GM12878 (cell line): ENCODE data around the gene MGARP. TPM values are rescaled to one million over a fixed set of nuclear protein-coding genes. Genes with fewer than 3 reads are reported as not detected.

Source experiments
- ATAC-seq: fragments of 200-7000 bp; cut with Tn5 transposase; 3 replicates; pipeline ENCODE4 v1.9.1; 2020; ENCODE audit warnings: mild to moderate bottlenecking, moderate library complexity
- BruUV-seq: library from RNA; stranded (reverse); fragments of 400-500 nt; replicated peaks from 2 replicates; lab custom pipeline; 2021; lab: Mats Ljungman, UMichigan
- CTCF ChIA-PET: fragments of 300-600 bp; sonication (Branson Sonifier 250); formaldehyde crosslinking; extraction: SDS; loops from one replicate; lab custom pipeline; 2021; ENCODE audit warnings: inconsistent platforms; lab: Yijun Ruan, JAX
- POLR2A ChIA-PET: fragments of 350-600 bp; formaldehyde crosslinking; extraction: SDS; loops from one replicate; lab custom pipeline; 2021; ENCODE audit warnings: inconsistent platforms; lab: Charles Lee
- RAD21 ChIA-PET: fragments of 300-600 bp; sonication (Branson Sonifier 250); formaldehyde crosslinking; loops from one replicate; lab custom pipeline; 2023; ENCODE audit warnings: antibody characterized with exemption; ENCODE audit not compliant: unreplicated experiment; lab: Charles Lee
- SMC1A ChIA-PET: fragments of 300-600 bp; sonication (Branson Sonifier 250); formaldehyde crosslinking; loops from one replicate; lab custom pipeline; 2023; ENCODE audit not compliant: unreplicated experiment, uncharacterized antibody; lab: Charles Lee
- DNase-seq: peaks from one replicate; pipeline ENCODE4 v3.0.0-alpha.2; 2011; ENCODE audit warnings: low read depth, low spot score
- FAIRE-seq: peaks from 3 replicates; lab custom pipeline; 2011; peaks lifted over from hg19 to GRCh38; lab: Jason Lieb, UNC
- H2AFZ ChIP-seq: 2 replicates; pipeline ENCODE4 v1.6.0; 2011; ENCODE audit warnings: low read depth, low read length, control low read depth; ENCODE audit not compliant: control insufficient read depth
- H3K27ac ChIP-seq: 2 replicates; pipeline ENCODE4 v1.5.1; 2011; ENCODE audit warnings: control low read depth; ENCODE audit not compliant: control insufficient read depth, insufficient read depth
- H3K27me3 ChIP-seq, 2 experiments: replicated peaks in 1 of 2; 2 replicates each; pipeline versions ENCODE4 v1.6.0 to v1.6.1; 2011; ENCODE audit warnings: low read length in 1 of 2; ENCODE audit not compliant: control insufficient read depth in 2 of 2, insufficient read depth in 2 of 2
- H3K36me3 ChIP-seq, 2 experiments: 2 replicates each; pipeline ENCODE4 v1.5.1; 2011; ENCODE audit warnings: low read length in 1 of 2; ENCODE audit not compliant: control insufficient read depth in 2 of 2, insufficient read depth in 2 of 2
- H3K4me1 ChIP-seq: 2 replicates; pipeline ENCODE4 v1.6.1; 2011; ENCODE audit warnings: mild to moderate bottlenecking, low read length, moderate library complexity, mixed read lengths; ENCODE audit not compliant: control insufficient read depth, insufficient read depth
- H3K4me2 ChIP-seq: 2 replicates; pipeline ENCODE4 v1.6.0; 2011; ENCODE audit warnings: control low read depth; ENCODE audit not compliant: control insufficient read depth, insufficient read depth
- H3K4me3 ChIP-seq: fragments of 200-600 bp; sonication (generic); 2 replicates; pipeline ENCODE4 v1.5.1; 2016
- H3K79me2 ChIP-seq: 2 replicates; pipeline ENCODE4 v1.6.0; 2011; ENCODE audit warnings: low read length; ENCODE audit not compliant: control insufficient read depth, insufficient read depth
- H3K9ac ChIP-seq: 2 replicates; pipeline ENCODE4 v1.8.0; 2011; ENCODE audit warnings: low read length, control low read depth, mixed read lengths; ENCODE audit not compliant: control insufficient read depth, insufficient read depth
- H3K9me3 ChIP-seq: replicated peaks from 3 replicates; pipeline ENCODE4 v1.5.1; 2011; ENCODE audit warnings: mild to moderate bottlenecking, low read length; ENCODE audit not compliant: control insufficient read depth, insufficient read depth
- H4K20me1 ChIP-seq: 2 replicates; pipeline ENCODE4 v1.6.0; 2011; ENCODE audit not compliant: control insufficient read depth, insufficient read depth
- ETV6 ChIP-seq, 2 experiments: fragments of 450-650 bp in 1 of 2; IDR thresholded peaks in 1 of 2; conservative IDR thresholded peaks in 1 of 2; 2 replicates each; pipeline ENCODE4 v1.6.1; 2014; ENCODE audit warnings: antibody characterized with exemption in 1 of 2, borderline replicate concordance in 1 of 2, low read depth in 1 of 2, mild to moderate bottlenecking in 1 of 2, moderate library complexity in 1 of 2
- HCFC1 ChIP-seq: fragments of 150-350 bp; IDR thresholded peaks from 2 replicates; pipeline ENCODE4 v1.6.1; 2014; ENCODE audit warnings: low read length
- NFYA ChIP-seq: IDR thresholded peaks from 2 replicates; pipeline ENCODE4 v1.6.1; 2011; ENCODE audit warnings: low read depth, mild to moderate bottlenecking, low read length, improper control_type of control experiment, borderline replicate concordance
- ZNF622 ChIP-seq: fragments of 450-650 bp; IDR thresholded peaks from 2 replicates; pipeline ENCODE4 v1.6.1; 2017; ENCODE audit warnings: mild to moderate bottlenecking, inconsistent platforms
- WGBS: methylation state at CpG from one replicate; pipeline ENCODE4 v1.1.6; 2016; ENCODE audit warnings: low lambda C conversion rate; ENCODE audit not compliant: insufficient replicate concordance, insufficient coverage; ENCODE audit errors: missing lambda C conversion rate; 5-methylcytosine and 5-hydroxymethylcytosine counted together
- in situ Hi-C: fragments of 300-500 bp; cut with MboI; formaldehyde crosslinking; loops from 9 replicates; pipeline ENCODE4 v1.14.3; 2018; ENCODE audit warnings: mixed read lengths
- intact Hi-C: fragments of 100-400 bp; cut with micrococcal nuclease; formaldehyde crosslinking; loops from one replicate; pipeline ENCODE4 v1.14.2; 2022; ENCODE audit not compliant: unreplicated experiment
- polyA plus RNA-seq, 11 experiments: library from polyadenylated mRNA; depleted of rRNA in 4 of 11; unstranded in 6 of 11; stranded (reverse) in 5 of 11; fragments of >200 nt; fragmentation: Nextera tagmentation in 4 of 11; fragmentation: Illumina TruSeq in 1 of 11; extraction: Ambion mirVana in 4 of 11; extraction: Trizol in 1 of 11; gene quantifications; 1 replicate in 1 of 11; 2 replicates in 10 of 11; pipeline versions ENCODE4 v1.2.1 to v1.2.3, GENCODE V29; 2011 to 2016; ENCODE audit warnings: inconsistent platforms in 2 of 11, missing spikeins in 2 of 11, low read depth in 1 of 11
- total RNA-seq, 4 experiments: library from RNA; depleted of rRNA in 3 of 4; stranded (reverse); fragments of >200 nt in 3 of 4; fragmentation: Illumina TruSeq in 1 of 4; extraction: Trizol in 1 of 4; gene quantifications; 2 replicates each; pipeline versions ENCODE4 v1.2.1 to v1.2.3, GENCODE V29; 2013 to 2021
- TF ChIP-seq, protein P1 (sequence below): IDR thresholded peaks from 2 replicates; pipeline ENCODE4 v1.6.1; 2012; ENCODE audit warnings: mild to moderate bottlenecking, low read depth, low read length

Gene MGARP
- total and polyA plus RNA-seq, 10 of the 15 experiments (the other 5 are each of a cell fraction or from before 2014, with no cell fraction given), result 0.04 to 0.23 (median 0.08) TPM; not detected in 7

DNA sequence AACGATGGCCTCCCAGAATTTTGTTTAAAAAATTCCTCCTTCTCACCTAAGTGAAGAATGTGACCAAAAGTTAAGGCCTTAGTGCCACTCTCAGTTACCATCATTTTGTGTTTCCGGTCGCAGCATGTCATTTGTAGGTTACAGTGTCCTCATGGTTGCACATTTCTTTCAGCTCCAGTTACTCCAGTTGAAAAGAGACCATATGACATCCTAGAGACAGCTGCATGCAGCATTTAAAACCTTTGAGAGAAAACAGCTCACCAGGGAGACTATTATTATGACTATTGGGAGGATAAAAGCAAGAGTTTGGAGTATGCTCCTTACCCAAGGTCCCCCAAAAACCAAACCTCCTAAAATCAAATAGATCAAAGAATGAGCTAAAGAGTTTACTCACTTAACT lies 45.8 kb downstream of the MGARP start:
- ChIA-PET CTCF (interaction anchor here (1.2 to 2.4 kb wide), 3 partner anchors 32 to 61 kb away, joined by 3 to 10 read pairs (median 5); no protein-coding TSS in a partner anchor), RAD21 (no interaction called here), SMC1A (interaction anchor here (0.7 to 1.4 kb wide), 4 partner anchors 10 to 148 kb away, joined by 3 to 7 read pairs (median 4); no protein-coding TSS in a partner anchor), POLR2A (no interaction called here)
- H2AFZ ChIP-seq, result no peak overlapping the region
- no peaks in the 10 kb centered on the region for H3K4me1 ChIP-seq
- in situ Hi-C loops (no loop called here), intact Hi-C loops (no loop called here)
- no peaks in the 10 kb centered on the region for H4K20me1 ChIP-seq
- 59% methylated on average over 3 of the region's 3 CpGs for WGBS
- no peak overlapping the region for H3K27ac ChIP-seq
- no peak for ATAC-seq
- no peak overlapping the region for H3K4me2 ChIP-seq
- H3K79me2 ChIP-seq, result no peaks in the 10 kb centered on the region
- BruUV-seq, result no TSS peak
- FAIRE-seq, result no peak
- DNase-seq, result no peak
- H3K27me3 ChIP-seq, result no peaks in the 10 kb centered on the region
- no peak overlapping the region for H3K4me3 ChIP-seq
- TF ChIP-seq ZNF622, result no peak
- no peak for TF ChIP-seq HCFC1
- no peak for TF ChIP-seq ETV6 (conservative IDR thresholded peaks at IDR 0.05 in 1 of 2, IDR thresholded peaks at IDR 0.05 in 1 of 2; ENCODE audit: borderline replicate concordance in 1 of 2, low read depth in 1 of 2)
- TF ChIP-seq NFYA, result no peak
- TF ChIP-seq, protein P1, sequence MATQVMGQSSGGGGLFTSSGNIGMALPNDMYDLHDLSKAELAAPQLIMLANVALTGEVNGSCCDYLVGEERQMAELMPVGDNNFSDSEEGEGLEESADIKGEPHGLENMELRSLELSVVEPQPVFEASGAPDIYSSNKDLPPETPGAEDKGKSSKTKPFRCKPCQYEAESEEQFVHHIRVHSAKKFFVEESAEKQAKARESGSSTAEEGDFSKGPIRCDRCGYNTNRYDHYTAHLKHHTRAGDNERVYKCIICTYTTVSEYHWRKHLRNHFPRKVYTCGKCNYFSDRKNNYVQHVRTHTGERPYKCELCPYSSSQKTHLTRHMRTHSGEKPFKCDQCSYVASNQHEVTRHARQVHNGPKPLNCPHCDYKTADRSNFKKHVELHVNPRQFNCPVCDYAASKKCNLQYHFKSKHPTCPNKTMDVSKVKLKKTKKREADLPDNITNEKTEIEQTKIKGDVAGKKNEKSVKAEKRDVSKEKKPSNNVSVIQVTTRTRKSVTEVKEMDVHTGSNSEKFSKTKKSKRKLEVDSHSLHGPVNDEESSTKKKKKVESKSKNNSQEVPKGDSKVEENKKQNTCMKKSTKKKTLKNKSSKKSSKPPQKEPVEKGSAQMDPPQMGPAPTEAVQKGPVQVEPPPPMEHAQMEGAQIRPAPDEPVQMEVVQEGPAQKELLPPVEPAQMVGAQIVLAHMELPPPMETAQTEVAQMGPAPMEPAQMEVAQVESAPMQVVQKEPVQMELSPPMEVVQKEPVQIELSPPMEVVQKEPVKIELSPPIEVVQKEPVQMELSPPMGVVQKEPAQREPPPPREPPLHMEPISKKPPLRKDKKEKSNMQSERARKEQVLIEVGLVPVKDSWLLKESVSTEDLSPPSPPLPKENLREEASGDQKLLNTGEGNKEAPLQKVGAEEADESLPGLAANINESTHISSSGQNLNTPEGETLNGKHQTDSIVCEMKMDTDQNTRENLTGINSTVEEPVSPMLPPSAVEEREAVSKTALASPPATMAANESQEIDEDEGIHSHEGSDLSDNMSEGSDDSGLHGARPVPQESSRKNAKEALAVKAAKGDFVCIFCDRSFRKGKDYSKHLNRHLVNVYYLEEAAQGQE, result no peak
- no peaks in the 10 kb centered on the region for H3K36me3 ChIP-seq
- H3K9me3 ChIP-seq, result peaks cover 2% of the 10 kb centered on the region; the same call in 2 of the 3 replicates
- H3K9ac ChIP-seq, result no peak overlapping the region
